WTC11 (cell line): ENCODE results near the gene ZNF660. TPM values are rescaled to one million over a fixed set of nuclear protein-coding genes. Genes with fewer than 3 reads are reported as not detected.

Source experiments
- AFF4 ChIP-seq: sonication (generic); formaldehyde crosslinking; IDR thresholded peaks from 2 replicates; pipeline ENCODE4 v1.8.1; 2023; ENCODE audit warnings: mild to moderate bottlenecking, missing genetic modification reagents, borderline replicate concordance
- E2F5 ChIP-seq: sonication (generic); formaldehyde crosslinking; IDR thresholded peaks from 2 replicates; pipeline ENCODE4 v1.8.1; 2022; ENCODE audit warnings: mild to moderate bottlenecking, moderate library complexity, missing genetic modification reagents
- ESRRA ChIP-seq: sonication (generic); formaldehyde crosslinking; IDR thresholded peaks from 2 replicates; pipeline ENCODE4 v1.8.1; 2022; ENCODE audit warnings: mild to moderate bottlenecking, missing genetic modification reagents, borderline replicate concordance
- ETV6 ChIP-seq: sonication (generic); formaldehyde crosslinking; IDR thresholded peaks from 2 replicates; pipeline ENCODE4 v1.8.1; 2022; ENCODE audit warnings: mild to moderate bottlenecking, missing genetic modification reagents
- FOXP1 ChIP-seq: sonication (generic); formaldehyde crosslinking; IDR thresholded peaks from 2 replicates; pipeline ENCODE4 v1.8.0; 2022; ENCODE audit warnings: missing genetic modification reagents, mild to moderate bottlenecking, moderate library complexity, borderline replicate concordance
- JAZF1 ChIP-seq: fragments of 250-450 bp; sonication (Bioruptor Pico); IDR thresholded peaks from 2 replicates; pipeline ENCODE4 v1.9.0; 2021; ENCODE audit warnings: moderate library complexity, mild to moderate bottlenecking, inconsistent platforms
- JUN ChIP-seq: sonication (generic); formaldehyde crosslinking; IDR thresholded peaks from 2 replicates; pipeline ENCODE4 v1.8.0; 2023; ENCODE audit warnings: mild to moderate bottlenecking, missing genetic modification reagents
- KAT7 ChIP-seq: sonication (generic); formaldehyde crosslinking; IDR thresholded peaks from 2 replicates; pipeline ENCODE4 v1.8.1; 2023; ENCODE audit warnings: missing genetic modification reagents, mild to moderate bottlenecking, borderline replicate concordance
- NR1H2 ChIP-seq: sonication (generic); formaldehyde crosslinking; IDR thresholded peaks from 2 replicates; pipeline ENCODE4 v1.9.0; 2021; ENCODE audit warnings: mild to moderate bottlenecking, moderate library complexity, missing genetic modification reagents
- SMAD3 ChIP-seq: sonication (generic); formaldehyde crosslinking; IDR thresholded peaks from 2 replicates; pipeline ENCODE4 v1.8.0; 2022; ENCODE audit warnings: missing genetic modification reagents, mild to moderate bottlenecking, borderline replicate concordance
- SMAD4 ChIP-seq: sonication (generic); formaldehyde crosslinking; IDR thresholded peaks from 2 replicates; pipeline ENCODE4 v1.8.0; 2022; ENCODE audit warnings: mild to moderate bottlenecking, missing genetic modification reagents
- SOX15 ChIP-seq: fragments of 250-450 bp; sonication (Bioruptor Pico); IDR thresholded peaks from 2 replicates; pipeline ENCODE4 v1.9.0; 2021; ENCODE audit warnings: mild to moderate bottlenecking
- TP53 ChIP-seq: sonication (generic); formaldehyde crosslinking; IDR thresholded peaks from 2 replicates; pipeline ENCODE4 v1.8.1; 2023; ENCODE audit warnings: mild to moderate bottlenecking, missing genetic modification reagents
- USF2 ChIP-seq: sonication (generic); formaldehyde crosslinking; IDR thresholded peaks from 2 replicates; pipeline ENCODE4 v1.8.1; 2023; ENCODE audit warnings: mild to moderate bottlenecking, missing genetic modification reagents, moderate library complexity
- ZNF263 ChIP-seq: sonication (generic); formaldehyde crosslinking; IDR thresholded peaks from 2 replicates; pipeline ENCODE4 v1.8.1; 2022; ENCODE audit warnings: low read depth, mild to moderate bottlenecking, moderate library complexity, missing genetic modification reagents
- ZNF281 ChIP-seq: sonication (generic); formaldehyde crosslinking; IDR thresholded peaks from 2 replicates; pipeline ENCODE4 v1.8.0; 2023; ENCODE audit warnings: mild to moderate bottlenecking, missing genetic modification reagents
- ZNF425 ChIP-seq: fragments of 250-450 bp; sonication (Bioruptor Pico); conservative IDR thresholded peaks from 2 replicates; pipeline ENCODE4 v1.9.0; 2021; ENCODE audit warnings: mild to moderate bottlenecking
- total RNA-seq: library from RNA; stranded (reverse); gene quantifications from 3 replicates; pipeline ENCODE4 v1.2.3, GENCODE V29; 2021
- TF ChIP-seq, protein P1 (sequence below): sonication (generic); formaldehyde crosslinking; conservative IDR thresholded peaks from 2 replicates; pipeline ENCODE4 v1.8.1; 2022; ENCODE audit warnings: mild to moderate bottlenecking, missing genetic modification reagents
- TF ChIP-seq, protein P2 (sequence below): sonication (generic); formaldehyde crosslinking; IDR thresholded peaks from 2 replicates; pipeline ENCODE4 v1.8.0; 2023; ENCODE audit warnings: missing genetic modification reagents
- TF ChIP-seq, protein P3 (sequence below): sonication (generic); formaldehyde crosslinking; IDR thresholded peaks from 2 replicates; pipeline ENCODE4 v1.8.1; 2023; ENCODE audit warnings: mild to moderate bottlenecking, missing genetic modification reagents, moderate library complexity
- TF ChIP-seq, protein P4 (sequence below): sonication (generic); formaldehyde crosslinking; IDR thresholded peaks from 2 replicates; pipeline ENCODE4 v1.8.0; 2022; ENCODE audit warnings: missing genetic modification reagents

The ZNF660 gene
- total RNA-seq, 1 experiment from 2014 or later, result 9.0 TPM

GRCh38 chr3:44584646-44585501, at the start of gene ZNF660 (continued):
- peak; percentile 39; the same call in 1 of the 2 replicates for TF ChIP-seq AFF4 (CRISPR knock-in tag)
- no peak for TF ChIP-seq TP53 (CRISPR knock-in tag)
- peak; percentile 64; the same call in 1 of the 2 replicates for TF ChIP-seq FOXP1 (CRISPR knock-in tag)
- no peak for TF ChIP-seq JAZF1 (CRISPR knock-in tag)
- no peak for TF ChIP-seq ZNF281 (CRISPR knock-in tag)
- TF ChIP-seq ESRRA (CRISPR knock-in tag), result 0 out of 2 replicates have a peak, but pooled peaks have one; percentile 40
- TF ChIP-seq, protein P1, sequence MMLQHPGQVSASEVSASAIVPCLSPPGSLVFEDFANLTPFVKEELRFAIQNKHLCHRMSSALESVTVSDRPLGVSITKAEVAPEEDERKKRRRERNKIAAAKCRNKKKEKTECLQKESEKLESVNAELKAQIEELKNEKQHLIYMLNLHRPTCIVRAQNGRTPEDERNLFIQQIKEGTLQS (CRISPR knock-in tag), result no peak
- no peak for TF ChIP-seq NR1H2
- no peak for TF ChIP-seq JUN (CRISPR knock-in tag)
- no peak for TF ChIP-seq SMAD4 (CRISPR knock-in tag)
- TF ChIP-seq KAT7 (CRISPR knock-in tag), result no peak
- TF ChIP-seq ETV6 (CRISPR knock-in tag), result 0 out of 2 replicates have a peak, but pooled peaks have one; percentile 21
- TF ChIP-seq, protein P2, sequence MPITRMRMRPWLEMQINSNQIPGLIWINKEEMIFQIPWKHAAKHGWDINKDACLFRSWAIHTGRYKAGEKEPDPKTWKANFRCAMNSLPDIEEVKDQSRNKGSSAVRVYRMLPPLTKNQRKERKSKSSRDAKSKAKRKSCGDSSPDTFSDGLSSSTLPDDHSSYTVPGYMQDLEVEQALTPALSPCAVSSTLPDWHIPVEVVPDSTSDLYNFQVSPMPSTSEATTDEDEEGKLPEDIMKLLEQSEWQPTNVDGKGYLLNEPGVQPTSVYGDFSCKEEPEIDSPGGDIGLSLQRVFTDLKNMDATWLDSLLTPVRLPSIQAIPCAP (CRISPR knock-in tag), result no peak
- TF ChIP-seq SMAD3 (CRISPR knock-in tag), result no peak
- TF ChIP-seq E2F5, result no peak
- no peak for TF ChIP-seq ZNF263
- TF ChIP-seq USF2 (CRISPR knock-in tag), result no peak
- TF ChIP-seq, protein P3, sequence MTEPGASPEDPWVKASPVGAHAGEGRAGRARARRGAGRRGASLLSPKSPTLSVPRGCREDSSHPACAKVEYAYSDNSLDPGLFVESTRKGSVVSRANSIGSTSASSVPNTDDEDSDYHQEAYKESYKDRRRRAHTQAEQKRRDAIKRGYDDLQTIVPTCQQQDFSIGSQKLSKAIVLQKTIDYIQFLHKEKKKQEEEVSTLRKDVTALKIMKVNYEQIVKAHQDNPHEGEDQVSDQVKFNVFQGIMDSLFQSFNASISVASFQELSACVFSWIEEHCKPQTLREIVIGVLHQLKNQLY (CRISPR knock-in tag), result no peak
- no peak for TF ChIP-seq SOX15 (CRISPR knock-in tag)
- TF ChIP-seq ZNF425 (CRISPR knock-in tag), result no peak
- TF ChIP-seq, protein P4, sequence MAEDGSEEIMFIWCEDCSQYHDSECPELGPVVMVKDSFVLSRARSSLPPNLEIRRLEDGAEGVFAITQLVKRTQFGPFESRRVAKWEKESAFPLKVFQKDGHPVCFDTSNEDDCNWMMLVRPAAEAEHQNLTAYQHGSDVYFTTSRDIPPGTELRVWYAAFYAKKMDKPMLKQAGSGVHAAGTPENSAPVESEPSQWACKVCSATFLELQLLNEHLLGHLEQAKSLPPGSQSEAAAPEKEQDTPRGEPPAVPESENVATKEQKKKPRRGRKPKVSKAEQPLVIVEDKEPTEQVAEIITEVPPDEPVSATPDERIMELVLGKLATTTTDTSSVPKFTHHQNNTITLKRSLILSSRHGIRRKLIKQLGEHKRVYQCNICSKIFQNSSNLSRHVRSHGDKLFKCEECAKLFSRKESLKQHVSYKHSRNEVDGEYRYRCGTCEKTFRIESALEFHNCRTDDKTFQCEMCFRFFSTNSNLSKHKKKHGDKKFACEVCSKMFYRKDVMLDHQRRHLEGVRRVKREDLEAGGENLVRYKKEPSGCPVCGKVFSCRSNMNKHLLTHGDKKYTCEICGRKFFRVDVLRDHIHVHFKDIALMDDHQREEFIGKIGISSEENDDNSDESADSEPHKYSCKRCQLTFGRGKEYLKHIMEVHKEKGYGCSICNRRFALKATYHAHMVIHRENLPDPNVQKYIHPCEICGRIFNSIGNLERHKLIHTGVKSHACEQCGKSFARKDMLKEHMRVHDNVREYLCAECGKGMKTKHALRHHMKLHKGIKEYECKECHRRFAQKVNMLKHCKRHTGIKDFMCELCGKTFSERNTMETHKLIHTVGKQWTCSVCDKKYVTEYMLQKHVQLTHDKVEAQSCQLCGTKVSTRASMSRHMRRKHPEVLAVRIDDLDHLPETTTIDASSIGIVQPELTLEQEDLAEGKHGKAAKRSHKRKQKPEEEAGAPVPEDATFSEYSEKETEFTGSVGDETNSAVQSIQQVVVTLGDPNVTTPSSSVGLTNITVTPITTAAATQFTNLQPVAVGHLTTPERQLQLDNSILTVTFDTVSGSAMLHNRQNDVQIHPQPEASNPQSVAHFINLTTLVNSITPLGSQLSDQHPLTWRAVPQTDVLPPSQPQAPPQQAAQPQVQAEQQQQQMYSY (CRISPR knock-in tag), result no peak
